K562 (cell line): ENCODE data around the gene PTPRB. TPM values are rescaled to one million over a fixed set of nuclear protein-coding genes. Genes with fewer than 3 reads are reported as not detected.

Experiments
- ATAC-seq: fragments of 200-7000 bp; cut with Tn5 transposase; 3 replicates; pipeline ENCODE4 v1.9.1; 2020; ENCODE audit warnings: moderate library complexity
- BruUV-seq: library from RNA; stranded (reverse); fragments of 400-500 nt; replicated peaks from 2 replicates; lab custom pipeline; 2021; lab: Mats Ljungman, UMichigan
- CTCF ChIA-PET: fragments of 300-600 bp; formaldehyde crosslinking; extraction: SDS; loops from one replicate; lab custom pipeline; 2021; ENCODE audit warnings: low intra/inter-chr PET ratio; lab: Yijun Ruan, JAX
- POLR2A ChIA-PET: fragments of 300-600, 350-650 bp; sonication (Branson Sonifier 250); formaldehyde crosslinking; extraction: SDS; loops from one replicate; lab custom pipeline; 2021; ENCODE audit warnings: antibody characterized with exemption, inconsistent platforms; lab: Yijun Ruan, JAX
- DNase-seq, 4 experiments: peaks; one replicate each; pipeline versions ENCODE4 v3.0.0 to v3.0.0-alpha.2; 2011 to 2018; ENCODE audit warnings: low spot score in 3 of 4, mixed read lengths in 3 of 4; ENCODE audit errors: extremely low read depth in 1 of 4
- FAIRE-seq: peaks from 2 replicates; lab custom pipeline; 2011; peaks lifted over from hg19 to GRCh38; lab: Jason Lieb, UNC
- H2AFZ ChIP-seq: 2 replicates; pipeline ENCODE4 v1.6.0; 2011; ENCODE audit warnings: low read depth, low read length, control low read depth, inconsistent platforms
- H3K27ac ChIP-seq: fragments of 200-600 bp; 3 replicates; pipeline ENCODE4 v1.8.0; 2011; ENCODE audit warnings: low read depth, mild to moderate bottlenecking, control low read depth, inconsistent platforms, low read length, moderate library complexity, mixed read lengths; ENCODE audit errors: extremely low read depth
- H3K27me3 ChIP-seq, 2 experiments: fragments of 300-600 bp in 1 of 2; 2 replicates in 1 of 2; 3 replicates in 1 of 2; pipeline versions ENCODE4 v1.6.0 to v1.8.0; 2011; ENCODE audit warnings: inconsistent platforms in 2 of 2, low read length in 2 of 2, mild to moderate bottlenecking in 1 of 2, mixed read lengths in 1 of 2, moderate library complexity in 1 of 2; ENCODE audit not compliant: control insufficient read depth in 2 of 2, insufficient read depth in 2 of 2
- H3K36me3 ChIP-seq: fragments of 300-600 bp; 3 replicates; pipeline ENCODE4 v1.8.0; 2011; ENCODE audit warnings: mild to moderate bottlenecking, low read length, inconsistent platforms; ENCODE audit not compliant: control insufficient read depth, insufficient read depth
- H3K4me1 ChIP-seq, 2 experiments: fragments of 200-600 bp in 1 of 2; replicated peaks in 1 of 2; 2 replicates in 1 of 2; 3 replicates in 1 of 2; pipeline versions ENCODE4 v1.5.1 to v1.8.0; 2011; ENCODE audit warnings: inconsistent platforms in 2 of 2, low read length in 2 of 2, mild to moderate bottlenecking in 1 of 2, mixed read lengths in 1 of 2, moderate library complexity in 1 of 2; ENCODE audit not compliant: control insufficient read depth in 2 of 2, insufficient read depth in 2 of 2
- H3K4me2 ChIP-seq: 2 replicates; pipeline ENCODE4 v1.6.1; 2011; ENCODE audit warnings: low read length, control low read depth, inconsistent platforms, mixed read lengths; ENCODE audit not compliant: insufficient read depth
- H3K4me3 ChIP-seq: fragments of 200-600 bp; sonication (generic), shearing (Covaris generic); 2 replicates; pipeline ENCODE4 v1.5.1; 2016; ENCODE audit warnings: control low read depth, inconsistent platforms
- H3K79me2 ChIP-seq: fragments of 200-600 bp; 3 replicates; pipeline ENCODE4 v1.8.0; 2011; ENCODE audit warnings: low read length, inconsistent platforms; ENCODE audit not compliant: control insufficient read depth, insufficient read depth
- H3K9ac ChIP-seq, 2 experiments: 2 replicates each; pipeline versions ENCODE4 v1.6.0 to v1.6.1; 2011; ENCODE audit warnings: low read depth in 2 of 2, low read length in 2 of 2, control low read depth in 1 of 2, inconsistent platforms in 1 of 2, mild to moderate bottlenecking in 1 of 2, mixed read lengths in 1 of 2; ENCODE audit not compliant: insufficient read depth in 1 of 2
- H3K9me1 ChIP-seq: one replicate; pipeline ENCODE4 v1.6.0; 2011; ENCODE audit warnings: inconsistent platforms, mild to moderate bottlenecking, low read length, moderate library complexity; ENCODE audit not compliant: control insufficient read depth, insufficient read depth
- H3K9me3 ChIP-seq: replicated peaks from 2 replicates; pipeline ENCODE4 v1.5.1; 2011; ENCODE audit warnings: low read depth, low read length, inconsistent platforms; ENCODE audit not compliant: control insufficient read depth, insufficient read depth
- H4K20me1 ChIP-seq: replicated peaks from 2 replicates; pipeline ENCODE4 v1.6.1; 2011; ENCODE audit warnings: low read length, inconsistent platforms, mixed read lengths; ENCODE audit not compliant: control insufficient read depth, insufficient read depth
- ARID1B ChIP-seq: fragments of 450-650 bp; IDR thresholded peaks from 2 replicates; pipeline ENCODE4 v1.6.1; 2016; ENCODE audit warnings: antibody characterized with exemption, mild to moderate bottlenecking, inconsistent platforms
- C11orf30 ChIP-seq: fragments of 450-650 bp; IDR thresholded peaks from 2 replicates; pipeline ENCODE4 v1.6.1; 2016; ENCODE audit warnings: low read depth, mild to moderate bottlenecking
- CBFA2T3 ChIP-seq: fragments of 450-650 bp; IDR thresholded peaks from 2 replicates; pipeline ENCODE4 v1.6.1; 2017
- DPF2 ChIP-seq: fragments of 450-650 bp; IDR thresholded peaks from 2 replicates; pipeline ENCODE4 v1.6.1; 2016
- FIP1L1 ChIP-seq: fragments of 200-400 bp; formaldehyde crosslinking; IDR thresholded peaks from 2 replicates; pipeline ENCODE4 v1.6.1; 2018; ENCODE audit warnings: mild to moderate bottlenecking, low read depth, low read length; ENCODE audit not compliant: poor library complexity, severe bottlenecking
- FOSL1 ChIP-seq: fragments of 200-800 bp; sonication (Bioruptor generic); conservative IDR thresholded peaks from 2 replicates; pipeline ENCODE4 v1.6.1; 2016; ENCODE audit warnings: missing genetic modification characterization, missing compliant biosample characterization
- JUND ChIP-seq, 2 experiments: IDR thresholded peaks; 2 replicates in 1 of 2; 3 replicates in 1 of 2; pipeline ENCODE4 v1.6.1; 2011; ENCODE audit warnings: borderline replicate concordance in 2 of 2, low read depth in 2 of 2, low read length in 2 of 2, improper control_type of control experiment in 1 of 2, missing biosample characterization in 1 of 2, missing genetic modification characterization in 1 of 2, missing genetic modification reagents in 1 of 2
- MAFF ChIP-seq: IDR thresholded peaks from 2 replicates; pipeline ENCODE4 v1.6.1; 2012; ENCODE audit warnings: low read length, improper control_type of control experiment
- MAFG ChIP-seq: fragments of 450-650 bp; conservative IDR thresholded peaks from 2 replicates; pipeline ENCODE4 v1.6.1; 2016; ENCODE audit warnings: missing genetic modification characterization, missing compliant biosample characterization
- MAFK ChIP-seq: IDR thresholded peaks from 2 replicates; pipeline ENCODE4 v1.6.1; 2011; ENCODE audit warnings: low read length, improper control_type of control experiment
- NFE2 ChIP-seq: IDR thresholded peaks from 2 replicates; pipeline ENCODE4 v1.6.1; 2014; ENCODE audit warnings: antibody characterized with exemption, low read depth
- NFE2L1 ChIP-seq: fragments of 450-650 bp; IDR thresholded peaks from 2 replicates; pipeline ENCODE4 v1.6.1; 2016; ENCODE audit warnings: missing genetic modification characterization, low read depth, mild to moderate bottlenecking, missing compliant biosample characterization, moderate library complexity, borderline replicate concordance
- NUFIP1 ChIP-seq: fragments of 450-650 bp; IDR thresholded peaks from 2 replicates; pipeline ENCODE4 v1.6.1; 2018; ENCODE audit not compliant: partially characterized antibody
- RCOR1 ChIP-seq, 2 experiments: IDR thresholded peaks; 2 replicates each; pipeline ENCODE4 v1.6.1; 2012; ENCODE audit warnings: low read depth in 2 of 2, low read length in 2 of 2, borderline replicate concordance in 1 of 2, improper control_type of control experiment in 1 of 2
- SMARCA4 ChIP-seq: fragments of 450-650 bp; IDR thresholded peaks from 2 replicates; pipeline ENCODE4 v1.6.1; 2016
- SOX6 ChIP-seq: fragments of 450-650 bp; IDR thresholded peaks from 2 replicates; pipeline ENCODE4 v1.6.1; 2014; ENCODE audit warnings: mild to moderate bottlenecking
- SREBF2 ChIP-seq: sonication (generic); formaldehyde crosslinking; IDR thresholded peaks from 2 replicates; pipeline ENCODE4 v1.4.0; 2020; ENCODE audit warnings: mild to moderate bottlenecking, missing genetic modification reagents
- TAL1 ChIP-seq: fragments of 450-650 bp; IDR thresholded peaks from 2 replicates; pipeline ENCODE4 v1.6.1; 2016; ENCODE audit warnings: mild to moderate bottlenecking
- TGIF2 ChIP-seq: sonication (generic); formaldehyde crosslinking; IDR thresholded peaks from 2 replicates; pipeline ENCODE4 v1.8.1; 2022; ENCODE audit warnings: mild to moderate bottlenecking, missing genetic modification reagents, moderate library complexity
- ZNF316 ChIP-seq: fragments of 450-650 bp; IDR thresholded peaks from 2 replicates; pipeline ENCODE4 v1.6.1; 2016
- WGBS: fragments of 100-300 bp; shearing (Covaris generic); methylation state at CpG from one replicate; pipeline ENCODE4 v1.1.6; 2016; ENCODE audit warnings: low coverage, mixed read lengths; ENCODE audit not compliant: insufficient coverage; ENCODE audit errors: missing lambda C conversion rate; 5-methylcytosine and 5-hydroxymethylcytosine counted together
- in situ Hi-C: fragments of 300-500 bp; cut with MboI; formaldehyde crosslinking; loops from 4 replicates; pipeline ENCODE4 v1.15.0; 2018; ENCODE audit warnings: inconsistent platforms, mixed read lengths
- intact Hi-C: fragments of 100-400 bp; cut with micrococcal nuclease; formaldehyde crosslinking; loops from 2 replicates; pipeline ENCODE4 v1.14.2; 2022
- polyA plus RNA-seq, 8 experiments: library from polyadenylated mRNA; depleted of rRNA in 4 of 8; stranded (reverse) in 5 of 8; unstranded in 3 of 8; fragments of >200 nt; fragmentation: Nextera tagmentation in 2 of 8; fragmentation: Illumina TruSeq in 1 of 8; extraction: Ambion mirVana in 2 of 8; extraction: Trizol in 1 of 8; gene quantifications; 2 replicates each; pipeline versions ENCODE4 v1.2.1 to v1.2.3, GENCODE V29; 2011 to 2014; ENCODE audit warnings: inconsistent platforms in 1 of 8, missing spikeins in 1 of 8
- total RNA-seq, 7 experiments: library from RNA; depleted of rRNA in 6 of 7; stranded (reverse); fragments of >200 nt in 6 of 7; fragmentation: Illumina TruSeq in 2 of 7; extraction: Trizol in 2 of 7; gene quantifications; 2 replicates each; pipeline versions ENCODE4 v1.2.1 to v1.2.3, GENCODE V29; 2011 to 2021; ENCODE audit warnings: low replicate concordance in 1 of 7
- TF ChIP-seq, protein P1 (sequence below): fragments of 200-800 bp; sonication (Bioruptor generic); IDR thresholded peaks from 2 replicates; pipeline ENCODE4 v1.6.1; 2016; ENCODE audit warnings: missing genetic modification characterization, missing compliant biosample characterization

The PTPRB gene
- total and polyA plus RNA-seq, 9 of the 15 experiments (the other 6 are each of a cell fraction or from before 2014, with no cell fraction given) = 0.46 to 5.9 (median 3.1) TPM

DNA sequence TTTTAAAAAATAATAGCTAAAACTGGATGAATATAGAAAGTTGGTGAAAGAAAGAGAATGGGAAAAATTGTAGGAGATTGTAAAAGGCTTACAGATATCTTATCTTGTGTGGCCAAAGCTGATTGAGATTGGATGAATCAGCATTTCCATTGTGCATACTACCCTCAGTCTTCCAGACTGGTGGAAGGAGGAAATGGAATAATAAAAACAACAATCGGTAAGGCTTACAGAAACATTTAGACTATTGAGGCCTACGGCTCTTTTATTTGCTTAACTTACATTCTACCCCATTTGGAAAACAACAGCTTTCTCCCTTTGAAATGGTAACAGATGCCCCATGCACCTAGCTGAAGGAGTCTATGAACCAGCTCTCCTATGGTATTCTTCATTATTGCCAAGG, 129.8 kb downstream of the PTPRB start:
- H3K4me3 ChIP-seq = no peak overlapping the region
- no peak overlapping the region for H3K27ac ChIP-seq
- ChIA-PET POLR2A (interaction anchor here (0.7 kb wide), 1 partner anchor 16 kb away, joined by 4 read pairs; no protein-coding TSS in a partner anchor), CTCF (no interaction called here)
- peak; percentile 19 for FAIRE-seq
- H3K4me1 ChIP-seq = peaks cover 0 to 3% of the 10 kb centered on the region in 2 experiments; a peak in 1 of 5 replicates
- in situ Hi-C loops = no loop called here
- no peaks in the 10 kb centered on the region for H3K27me3 ChIP-seq
- H3K9me1 ChIP-seq = no peaks in the 10 kb centered on the region
- H3K4me2 ChIP-seq = no peak overlapping the region
- H3K79me2 ChIP-seq = no peaks in the 10 kb centered on the region
- no peak overlapping the region for H3K9ac ChIP-seq
- H2AFZ ChIP-seq = no peak overlapping the region
- no peaks in the 10 kb centered on the region for H4K20me1 ChIP-seq
- no TSS peak for BruUV-seq
- no peak for ATAC-seq
- intact Hi-C loops = no loop called here
- peak in 1 of 4 experiments; percentile 12 for DNase-seq
- TF ChIP-seq, protein P1, sequence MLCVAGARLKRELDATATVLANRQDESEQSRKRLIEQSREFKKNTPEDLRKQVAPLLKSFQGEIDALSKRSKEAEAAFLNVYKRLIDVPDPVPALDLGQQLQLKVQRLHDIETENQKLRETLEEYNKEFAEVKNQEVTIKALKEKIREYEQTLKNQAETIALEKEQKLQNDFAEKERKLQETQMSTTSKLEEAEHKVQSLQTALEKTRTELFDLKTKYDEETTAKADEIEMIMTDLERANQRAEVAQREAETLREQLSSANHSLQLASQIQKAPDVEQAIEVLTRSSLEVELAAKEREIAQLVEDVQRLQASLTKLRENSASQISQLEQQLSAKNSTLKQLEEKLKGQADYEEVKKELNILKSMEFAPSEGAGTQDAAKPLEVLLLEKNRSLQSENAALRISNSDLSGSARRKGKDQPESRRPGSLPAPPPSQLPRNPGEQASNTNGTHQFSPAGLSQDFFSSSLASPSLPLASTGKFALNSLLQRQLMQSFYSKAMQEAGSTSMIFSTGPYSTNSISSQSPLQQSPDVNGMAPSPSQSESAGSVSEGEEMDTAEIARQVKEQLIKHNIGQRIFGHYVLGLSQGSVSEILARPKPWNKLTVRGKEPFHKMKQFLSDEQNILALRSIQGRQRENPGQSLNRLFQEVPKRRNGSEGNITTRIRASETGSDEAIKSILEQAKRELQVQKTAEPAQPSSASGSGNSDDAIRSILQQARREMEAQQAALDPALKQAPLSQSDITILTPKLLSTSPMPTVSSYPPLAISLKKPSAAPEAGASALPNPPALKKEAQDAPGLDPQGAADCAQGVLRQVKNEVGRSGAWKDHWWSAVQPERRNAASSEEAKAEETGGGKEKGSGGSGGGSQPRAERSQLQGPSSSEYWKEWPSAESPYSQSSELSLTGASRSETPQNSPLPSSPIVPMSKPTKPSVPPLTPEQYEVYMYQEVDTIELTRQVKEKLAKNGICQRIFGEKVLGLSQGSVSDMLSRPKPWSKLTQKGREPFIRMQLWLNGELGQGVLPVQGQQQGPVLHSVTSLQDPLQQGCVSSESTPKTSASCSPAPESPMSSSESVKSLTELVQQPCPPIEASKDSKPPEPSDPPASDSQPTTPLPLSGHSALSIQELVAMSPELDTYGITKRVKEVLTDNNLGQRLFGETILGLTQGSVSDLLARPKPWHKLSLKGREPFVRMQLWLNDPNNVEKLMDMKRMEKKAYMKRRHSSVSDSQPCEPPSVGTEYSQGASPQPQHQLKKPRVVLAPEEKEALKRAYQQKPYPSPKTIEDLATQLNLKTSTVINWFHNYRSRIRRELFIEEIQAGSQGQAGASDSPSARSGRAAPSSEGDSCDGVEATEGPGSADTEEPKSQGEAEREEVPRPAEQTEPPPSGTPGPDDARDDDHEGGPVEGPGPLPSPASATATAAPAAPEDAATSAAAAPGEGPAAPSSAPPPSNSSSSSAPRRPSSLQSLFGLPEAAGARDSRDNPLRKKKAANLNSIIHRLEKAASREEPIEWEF = no peak
- TF ChIP-seq FIP1L1 (no peak), ZNF316 (peak; percentile 92), RCOR1 (IDR thresholded peaks at IDR 0.05; ENCODE audit: borderline replicate concordance in 1 of 2, low read depth in 2 of 2, low read length in 2 of 2) (peak in 1 of 2 experiments; percentile 86; a peak in 2 of 4 replicates), MAFG (tag) (peak; percentile 91), TGIF2 (no peak), C11orf30 (peak; percentile 92), JUND (IDR thresholded peaks at IDR 0.05; ENCODE audit: borderline replicate concordance, low read depth, low read length) (peak; percentile 62; the same call in 1 of the 2 replicates), JUND (tag; IDR thresholded peaks at IDR 0.05; ENCODE audit: borderline replicate concordance, low read depth, low read length) (peak; percentile 54; the same call in 2 of the 3 replicates), NFE2 (peak; percentile 84), SOX6 (peak; percentile 49; the same call in 1 of the 2 replicates), NUFIP1 (no peak), FOSL1 (tag) (peak; percentile 79), TAL1 (peak; percentile 15; the same call in 1 of the 2 replicates), SMARCA4 (peak; percentile 45; the same call in 1 of the 2 replicates), DPF2 (0 out of 2 replicates have a peak, but pooled peaks have one; percentile 35), MAFF (peak; percentile 77; the same call in 1 of the 2 replicates), MAFK (peak; percentile 61), CBFA2T3 (peak; percentile 29), ARID1B (peak; percentile 63), SREBF2 (no peak), NFE2L1 (tag) (0 out of 2 replicates have a peak, but pooled peaks have one; percentile 14)
- TF ChIP-seq, all 486 proteins: peak for 16
- H3K36me3 ChIP-seq = no peaks in the 10 kb centered on the region
- 3% methylated on average over 2 of the region's 2 CpGs for WGBS
- H3K9me3 ChIP-seq = no peaks in the 10 kb centered on the region
